ENCODE data around the gene BLCAP.

Gene BLCAP

DNA sequence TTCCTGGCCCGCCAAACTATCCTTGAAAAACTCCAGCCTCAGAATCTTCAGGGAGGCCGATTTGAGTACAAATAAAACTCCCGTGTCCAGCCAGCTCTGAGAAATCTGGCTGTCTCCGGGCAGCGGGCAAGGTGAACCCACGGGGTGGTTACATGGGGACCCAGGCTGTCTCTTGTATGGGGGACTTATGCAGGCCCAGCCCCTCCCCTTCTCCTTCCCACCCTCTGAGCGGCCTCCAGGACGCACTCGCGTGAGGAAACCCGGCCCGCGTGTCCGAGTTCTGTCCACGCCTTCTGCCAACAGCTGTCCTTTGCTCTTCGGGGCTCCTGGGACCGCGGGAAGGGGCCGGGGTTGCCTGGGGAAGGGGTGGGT is 36.3 kb upstream of the BLCAP start:
- DNase-seq (ENCODE audit: low read depth), result no peak
- TF ChIP-seq, protein P1, sequence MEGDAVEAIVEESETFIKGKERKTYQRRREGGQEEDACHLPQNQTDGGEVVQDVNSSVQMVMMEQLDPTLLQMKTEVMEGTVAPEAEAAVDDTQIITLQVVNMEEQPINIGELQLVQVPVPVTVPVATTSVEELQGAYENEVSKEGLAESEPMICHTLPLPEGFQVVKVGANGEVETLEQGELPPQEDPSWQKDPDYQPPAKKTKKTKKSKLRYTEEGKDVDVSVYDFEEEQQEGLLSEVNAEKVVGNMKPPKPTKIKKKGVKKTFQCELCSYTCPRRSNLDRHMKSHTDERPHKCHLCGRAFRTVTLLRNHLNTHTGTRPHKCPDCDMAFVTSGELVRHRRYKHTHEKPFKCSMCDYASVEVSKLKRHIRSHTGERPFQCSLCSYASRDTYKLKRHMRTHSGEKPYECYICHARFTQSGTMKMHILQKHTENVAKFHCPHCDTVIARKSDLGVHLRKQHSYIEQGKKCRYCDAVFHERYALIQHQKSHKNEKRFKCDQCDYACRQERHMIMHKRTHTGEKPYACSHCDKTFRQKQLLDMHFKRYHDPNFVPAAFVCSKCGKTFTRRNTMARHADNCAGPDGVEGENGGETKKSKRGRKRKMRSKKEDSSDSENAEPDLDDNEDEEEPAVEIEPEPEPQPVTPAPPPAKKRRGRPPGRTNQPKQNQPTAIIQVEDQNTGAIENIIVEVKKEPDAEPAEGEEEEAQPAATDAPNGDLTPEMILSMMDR (IDR thresholded peaks at IDR 0.05; ENCODE audit: insufficient read depth, low read depth, low read length, missing control alignments), result no peak
- no peak overlapping the region for H3K4me3 ChIP-seq (ENCODE audit: low read length)

DNA sequence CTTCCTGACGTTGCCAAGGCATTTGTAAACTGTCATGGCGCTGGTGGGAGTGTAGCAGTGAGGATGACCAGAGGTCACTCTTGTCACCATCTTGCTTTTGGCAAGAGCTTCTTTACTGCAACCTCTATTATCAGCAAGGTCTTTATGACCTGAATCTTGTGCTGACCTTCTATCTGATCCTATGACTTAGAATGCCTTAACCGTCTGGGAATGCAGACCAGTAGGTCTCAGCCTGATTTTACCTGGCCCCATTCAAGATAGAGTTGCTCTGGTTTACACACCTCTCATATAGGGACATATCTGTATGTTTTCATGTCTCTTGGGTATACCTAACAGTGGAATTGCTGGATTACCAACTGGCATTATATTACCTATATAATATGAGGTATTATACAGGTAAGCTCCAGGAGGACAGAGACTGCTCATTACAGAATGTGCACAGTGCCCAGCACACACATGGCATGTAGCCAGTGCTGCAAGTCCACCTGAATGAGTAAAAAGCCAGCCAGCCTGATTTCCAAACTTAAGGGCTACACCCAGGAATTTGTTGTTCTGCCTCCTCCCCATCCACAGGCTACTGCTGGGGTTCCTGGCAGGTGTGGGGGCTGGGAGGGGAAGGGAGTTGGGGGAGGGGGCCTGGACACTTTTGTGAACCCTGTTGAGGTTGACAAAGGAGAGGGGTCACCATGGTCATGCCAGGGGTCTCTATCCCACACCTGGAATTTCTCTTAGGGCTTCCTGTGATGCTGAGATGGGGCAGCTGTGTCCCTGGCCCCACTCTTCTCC is 35.2 kb upstream of the BLCAP start:
- no peak overlapping the region for H3K4me3 ChIP-seq (ENCODE audit: low read length)
- TF ChIP-seq, protein P1 (IDR thresholded peaks at IDR 0.05; ENCODE audit: insufficient read depth, low read depth, low read length, missing control alignments), result no peak
- no peak for DNase-seq (ENCODE audit: low read depth)

DNA sequence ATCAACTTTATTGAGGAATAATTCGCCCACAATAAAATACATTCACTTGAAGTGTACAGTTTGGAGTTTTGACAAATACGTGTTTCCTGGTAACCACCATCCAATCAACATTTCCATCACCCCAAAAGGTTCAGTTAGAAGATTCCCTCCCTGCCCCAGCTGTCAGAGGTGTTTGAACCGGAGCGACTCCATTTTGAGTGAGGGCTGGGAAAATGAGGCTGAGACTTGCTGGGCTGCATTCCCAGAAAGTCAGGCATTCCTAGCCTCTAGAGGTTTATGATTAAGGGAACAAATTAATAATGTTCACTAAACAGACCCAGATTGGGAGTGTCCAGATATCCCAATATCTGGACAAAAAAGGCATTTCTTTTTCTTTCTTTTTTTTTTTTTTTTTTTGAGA is 33.0 kb upstream of the BLCAP start:
- DNase-seq (ENCODE audit: low read depth), result no peak
- TF ChIP-seq, protein P1 (IDR thresholded peaks at IDR 0.05; ENCODE audit: insufficient read depth, low read depth, low read length, missing control alignments), result no peak
- H3K4me3 ChIP-seq (ENCODE audit: low read length), result no peak overlapping the region

DNA sequence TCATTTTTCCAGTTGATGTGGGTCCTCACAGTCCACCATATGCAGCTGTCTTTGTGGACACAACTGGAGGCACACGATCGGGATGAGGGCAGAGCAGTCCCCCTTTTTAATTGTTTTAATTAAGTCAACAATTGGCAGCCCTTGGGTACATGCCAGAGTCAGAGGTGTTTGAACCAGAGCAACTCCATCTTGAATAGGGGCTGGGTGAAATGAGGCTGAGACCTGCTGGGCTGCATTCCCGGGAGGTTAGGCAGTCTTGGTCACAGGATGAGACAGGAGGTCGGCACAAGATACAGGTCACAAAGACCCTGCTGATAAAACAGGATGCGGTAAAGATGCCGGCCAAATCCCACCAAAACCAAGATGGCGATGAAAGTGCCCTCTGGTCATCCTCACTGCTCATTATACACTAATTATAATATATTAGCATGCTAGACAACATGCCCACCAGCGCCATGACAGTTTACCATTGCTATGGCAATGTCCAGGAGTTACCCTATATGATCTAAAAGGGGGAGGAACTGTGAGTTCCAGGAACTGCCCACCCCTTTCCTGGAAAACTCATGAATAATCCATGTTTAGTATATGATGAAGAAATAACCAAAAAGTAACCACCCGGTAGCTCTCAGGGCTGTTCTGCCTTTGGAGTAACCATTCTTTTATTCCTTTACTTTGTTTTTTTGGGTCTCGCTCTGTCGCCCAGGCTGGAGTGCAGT is 31.8 kb upstream of the BLCAP start:
- TF ChIP-seq, protein P1 (IDR thresholded peaks at IDR 0.05; ENCODE audit: insufficient read depth, low read depth, low read length, missing control alignments), result no peak
- DNase-seq (ENCODE audit: low read depth), result no peak
- no peak overlapping the region for H3K4me3 ChIP-seq (ENCODE audit: low read length)

DNA sequence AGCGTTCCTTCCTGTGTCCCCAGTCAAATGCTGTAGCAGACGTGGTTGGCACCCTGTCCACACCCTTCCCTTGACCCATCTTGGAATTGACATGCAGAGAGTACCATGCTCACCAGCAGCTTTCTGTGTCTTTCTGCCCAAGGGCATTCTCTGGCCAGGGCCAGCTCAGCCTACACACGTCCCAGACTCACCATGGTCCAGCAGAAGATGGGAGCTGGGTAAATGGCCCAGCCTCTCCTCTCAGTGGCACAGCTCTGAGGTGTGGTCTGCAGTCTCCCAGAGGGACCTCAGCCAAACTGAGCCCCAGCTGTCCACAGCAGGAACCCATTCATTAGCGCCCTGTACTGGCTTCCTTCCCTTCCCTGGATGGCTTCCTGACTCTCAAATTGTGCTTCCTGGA is 31.1 kb upstream of the BLCAP start:
- H3K4me3 ChIP-seq (ENCODE audit: low read length), result no peak overlapping the region
- TF ChIP-seq, protein P1 (IDR thresholded peaks at IDR 0.05; ENCODE audit: insufficient read depth, low read depth, low read length, missing control alignments), result no peak
- no peak for DNase-seq (ENCODE audit: low read depth)

DNA sequence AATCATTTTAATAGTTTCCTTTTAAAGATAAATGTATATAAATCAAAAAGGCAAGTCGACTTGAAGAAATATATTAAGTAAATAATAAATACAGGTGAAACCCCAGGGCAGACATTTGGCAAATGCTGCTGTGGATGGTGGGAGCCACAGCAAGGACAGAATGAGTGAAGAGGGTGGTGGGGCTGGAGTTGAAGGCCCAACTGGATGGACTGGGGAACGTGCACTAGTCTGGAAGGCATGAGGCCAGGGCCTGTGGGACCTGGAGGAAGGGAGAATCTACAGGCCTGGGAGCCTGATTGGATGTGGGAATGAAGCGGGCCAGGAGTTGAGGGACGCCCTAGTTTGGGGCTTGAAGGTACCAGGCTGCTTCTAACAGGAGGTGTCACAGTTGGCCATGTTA is 30.6 kb upstream of the BLCAP start:
- TF ChIP-seq, protein P1 (IDR thresholded peaks at IDR 0.05; ENCODE audit: insufficient read depth, low read depth, low read length, missing control alignments), result no peak
- DNase-seq (ENCODE audit: low read depth), result no peak
- H3K4me3 ChIP-seq (ENCODE audit: low read length), result no peak overlapping the region

Measured in epithelial cell of esophagus (primary cell).